Measurements from ENCODE around the gene DDX31.

DDX31 gene

DNA sequence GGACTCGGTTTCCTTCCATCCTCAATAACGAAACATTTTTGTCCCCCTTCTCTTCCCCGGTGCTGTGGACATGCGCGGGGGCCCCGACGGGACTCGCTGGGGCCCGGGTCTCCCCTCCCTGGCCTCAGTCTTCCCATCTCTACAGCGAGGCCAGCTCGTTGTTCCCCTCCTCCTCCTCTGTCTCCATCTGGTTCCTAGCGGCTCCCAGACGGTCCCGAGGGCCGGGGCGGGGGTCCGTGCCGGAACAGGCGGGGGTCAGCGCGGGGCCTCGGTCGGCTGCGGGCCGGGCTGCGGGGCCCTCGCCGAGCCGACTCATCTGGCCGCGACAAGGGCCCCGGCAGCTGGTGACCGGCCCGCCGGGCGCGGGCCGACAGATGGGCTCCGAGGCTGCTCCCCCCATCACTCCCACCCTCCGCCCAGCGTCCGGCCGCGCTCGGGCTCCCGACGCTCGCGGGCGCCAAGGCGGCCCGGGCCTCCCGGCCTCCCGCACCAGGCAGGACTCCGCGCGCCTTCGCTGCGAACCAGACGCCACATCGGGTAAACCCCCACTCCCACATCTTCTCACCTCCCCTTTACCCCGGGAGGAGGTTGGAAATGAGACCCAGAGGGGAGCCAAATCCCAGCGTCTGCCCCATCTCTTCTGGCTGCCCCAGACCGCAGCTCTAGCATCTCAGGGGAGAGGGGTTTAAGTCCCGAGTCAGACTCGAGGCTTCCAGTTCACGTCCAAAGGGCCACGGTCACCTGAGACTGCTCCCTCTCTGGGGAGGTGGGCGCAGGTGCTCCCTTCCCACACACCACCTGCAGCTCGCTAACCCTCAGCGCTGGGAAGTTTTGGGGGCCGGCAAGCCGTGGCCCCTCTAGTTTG is 79.2 kb downstream of the DDX31 start:
- Histone ChIP-seq H3K36me3 (ENCODE audit: control insufficient read depth, low read length) (peaks cover 11% of the 10 kb centered on the region; the same call in 1 of the 2 replicates), H3K79me2 (ENCODE audit: control insufficient read depth, low read length) (no peaks in the 10 kb centered on the region), H3F3A (ENCODE audit: control insufficient read depth, insufficient read depth) (no peaks in the 10 kb centered on the region), H3K27ac (ENCODE audit: low read depth, low read length) (no peak overlapping the region), H3K9me3 (ENCODE audit: control insufficient read depth, insufficient read depth, low read length) (no peaks in the 10 kb centered on the region), H3K4me2 (ENCODE audit: low read length) (no peak overlapping the region), H3K4me1 (ENCODE audit: control insufficient read depth, low read length) (no peaks in the 10 kb centered on the region), H3K4me3 (ENCODE audit: low read length) (no peak overlapping the region), H4K20me1 (ENCODE audit: control insufficient read depth, insufficient read depth, low read depth, low read length) (no peaks in the 10 kb centered on the region), H3K9me2 (replicated peaks; ENCODE audit: control insufficient read depth, low read length) (no peaks in the 10 kb centered on the region), H3K27me3 (ENCODE audit: control insufficient read depth, low read length) (peaks cover 13% of the 10 kb centered on the region)
- TF ChIP-seq, protein P1, sequence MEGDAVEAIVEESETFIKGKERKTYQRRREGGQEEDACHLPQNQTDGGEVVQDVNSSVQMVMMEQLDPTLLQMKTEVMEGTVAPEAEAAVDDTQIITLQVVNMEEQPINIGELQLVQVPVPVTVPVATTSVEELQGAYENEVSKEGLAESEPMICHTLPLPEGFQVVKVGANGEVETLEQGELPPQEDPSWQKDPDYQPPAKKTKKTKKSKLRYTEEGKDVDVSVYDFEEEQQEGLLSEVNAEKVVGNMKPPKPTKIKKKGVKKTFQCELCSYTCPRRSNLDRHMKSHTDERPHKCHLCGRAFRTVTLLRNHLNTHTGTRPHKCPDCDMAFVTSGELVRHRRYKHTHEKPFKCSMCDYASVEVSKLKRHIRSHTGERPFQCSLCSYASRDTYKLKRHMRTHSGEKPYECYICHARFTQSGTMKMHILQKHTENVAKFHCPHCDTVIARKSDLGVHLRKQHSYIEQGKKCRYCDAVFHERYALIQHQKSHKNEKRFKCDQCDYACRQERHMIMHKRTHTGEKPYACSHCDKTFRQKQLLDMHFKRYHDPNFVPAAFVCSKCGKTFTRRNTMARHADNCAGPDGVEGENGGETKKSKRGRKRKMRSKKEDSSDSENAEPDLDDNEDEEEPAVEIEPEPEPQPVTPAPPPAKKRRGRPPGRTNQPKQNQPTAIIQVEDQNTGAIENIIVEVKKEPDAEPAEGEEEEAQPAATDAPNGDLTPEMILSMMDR (IDR thresholded peaks at IDR 0.05; ENCODE audit: low read depth, low read length, poor library complexity, severe bottlenecking), result no peak
- no peak for TF ChIP-seq EZH2phosphoT487 (IDR thresholded peaks at IDR 0.05; ENCODE audit: borderline replicate concordance, low read length)

DNA sequence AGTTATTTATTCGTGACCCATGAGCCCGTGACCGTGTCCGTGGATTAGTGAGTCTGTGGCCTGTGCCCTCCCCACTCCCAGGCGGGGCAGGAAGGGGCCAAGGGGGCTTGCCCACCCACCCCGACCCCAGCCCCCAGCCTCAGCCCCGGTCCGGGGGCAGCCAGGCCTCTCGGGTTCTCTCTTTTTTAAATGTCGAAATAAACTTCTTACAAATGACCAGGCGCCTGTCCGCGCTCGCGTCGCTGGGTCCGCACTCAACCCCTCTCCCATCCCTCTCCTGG is 79.8 kb downstream of the DDX31 start:
- Histone ChIP-seq H4K20me1 (ENCODE audit: control insufficient read depth, insufficient read depth, low read depth, low read length) (no peaks in the 10 kb centered on the region), H3K27ac (ENCODE audit: low read depth, low read length) (no peak overlapping the region), H3K79me2 (ENCODE audit: control insufficient read depth, low read length) (no peaks in the 10 kb centered on the region), H3K4me2 (ENCODE audit: low read length) (no peak overlapping the region), H3K36me3 (ENCODE audit: control insufficient read depth, low read length) (peaks cover 6% of the 10 kb centered on the region; the same call in 1 of the 2 replicates), H3K27me3 (ENCODE audit: control insufficient read depth, low read length) (peaks cover 14% of the 10 kb centered on the region), H3K9me3 (ENCODE audit: control insufficient read depth, insufficient read depth, low read length) (no peaks in the 10 kb centered on the region), H3K4me1 (ENCODE audit: control insufficient read depth, low read length) (no peaks in the 10 kb centered on the region), H3F3A (ENCODE audit: control insufficient read depth, insufficient read depth) (no peaks in the 10 kb centered on the region), H3K9me2 (replicated peaks; ENCODE audit: control insufficient read depth, low read length) (no peaks in the 10 kb centered on the region), H3K4me3 (ENCODE audit: low read length) (no peak overlapping the region)
- TF ChIP-seq, protein P1 (IDR thresholded peaks at IDR 0.05; ENCODE audit: low read depth, low read length, poor library complexity, severe bottlenecking), result no peak
- no peak for TF ChIP-seq EZH2phosphoT487 (IDR thresholded peaks at IDR 0.05; ENCODE audit: borderline replicate concordance, low read length)

DNA sequence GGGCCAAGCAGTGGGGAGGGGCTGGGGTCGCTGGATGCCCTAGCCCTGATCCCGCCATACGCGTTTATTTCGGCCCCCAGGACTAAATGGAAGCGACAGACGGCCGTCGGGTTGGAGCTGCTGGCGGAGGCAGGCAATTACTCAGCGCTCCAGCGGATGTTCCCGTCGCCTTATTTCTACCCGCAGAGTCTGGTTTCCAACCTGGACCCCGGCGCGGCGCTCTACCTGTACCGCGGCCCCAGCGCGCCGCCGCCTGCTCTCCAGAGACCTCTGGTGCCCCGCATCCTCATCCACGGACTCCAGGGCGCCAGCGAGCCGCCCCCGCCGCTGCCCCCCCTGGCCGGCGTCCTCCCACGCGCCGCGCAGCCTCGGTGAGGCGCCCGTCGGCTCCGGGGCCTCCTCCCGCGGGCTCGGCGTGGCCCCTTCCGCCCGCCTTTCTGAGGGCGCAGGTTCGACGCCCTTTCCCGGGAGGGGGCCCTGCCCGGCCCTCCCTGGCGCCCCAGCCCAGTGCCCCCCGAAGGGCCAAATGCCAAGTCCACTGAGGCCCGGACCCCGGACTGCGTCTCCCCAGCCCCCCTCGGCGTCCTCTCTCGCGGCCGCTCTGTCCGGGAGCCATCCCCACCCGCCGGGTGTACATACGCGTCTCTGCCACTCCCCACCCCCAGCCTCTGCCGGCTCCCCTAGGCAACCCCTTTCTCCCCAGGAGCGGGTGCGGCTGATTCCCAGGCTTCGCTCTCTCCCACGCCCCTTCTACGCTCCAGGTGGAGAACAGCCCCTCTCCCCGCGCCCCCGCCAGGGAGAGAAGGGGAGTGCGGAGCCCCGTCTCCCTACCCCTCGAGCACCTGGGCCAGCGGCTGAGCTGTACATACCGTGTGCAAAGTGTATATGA is 80.4 kb downstream of the DDX31 start:
- H3K4me3 ChIP-seq (ENCODE audit: low read length), result no peak overlapping the region
- no peak overlapping the region for H3K27ac ChIP-seq (ENCODE audit: low read depth, low read length)
- TF ChIP-seq, protein P1 (IDR thresholded peaks at IDR 0.05; ENCODE audit: low read depth, low read length, poor library complexity, severe bottlenecking), result no peak
- no peak for TF ChIP-seq EZH2phosphoT487 (IDR thresholded peaks at IDR 0.05; ENCODE audit: borderline replicate concordance, low read length)
- no peaks in the 10 kb centered on the region for H4K20me1 ChIP-seq (ENCODE audit: control insufficient read depth, insufficient read depth, low read depth, low read length)
- H3K9me3 ChIP-seq (ENCODE audit: control insufficient read depth, insufficient read depth, low read length), result no peaks in the 10 kb centered on the region
- peaks cover 18% of the 10 kb centered on the region for H3K27me3 ChIP-seq (ENCODE audit: control insufficient read depth, low read length)
- no peak overlapping the region for H3K4me2 ChIP-seq (ENCODE audit: low read length)
- H3K9me2 ChIP-seq (replicated peaks; ENCODE audit: control insufficient read depth, low read length), result no peaks in the 10 kb centered on the region
- H3F3A ChIP-seq (ENCODE audit: control insufficient read depth, insufficient read depth), result no peaks in the 10 kb centered on the region
- H3K36me3 ChIP-seq (ENCODE audit: control insufficient read depth, low read length), result 0 out of 2 replicates have a peak, but pooled peaks cover 3% of the 10 kb centered on the region
- H3K4me1 ChIP-seq (ENCODE audit: control insufficient read depth, low read length), result no peaks in the 10 kb centered on the region
- H3K79me2 ChIP-seq (ENCODE audit: control insufficient read depth, low read length), result no peaks in the 10 kb centered on the region

All from DOHH2 (cell line).